ENCODE measurements around the gene TMEM131L.
A peak's percentile ranks its signal among the peaks of the same experiment; 100 is the strongest.

Gene TMEM131L

GRCh38 chr4:153523164-153523796, 57.1 kb downstream of the TMEM131L start:
- DNase-seq: no peak

DNA sequence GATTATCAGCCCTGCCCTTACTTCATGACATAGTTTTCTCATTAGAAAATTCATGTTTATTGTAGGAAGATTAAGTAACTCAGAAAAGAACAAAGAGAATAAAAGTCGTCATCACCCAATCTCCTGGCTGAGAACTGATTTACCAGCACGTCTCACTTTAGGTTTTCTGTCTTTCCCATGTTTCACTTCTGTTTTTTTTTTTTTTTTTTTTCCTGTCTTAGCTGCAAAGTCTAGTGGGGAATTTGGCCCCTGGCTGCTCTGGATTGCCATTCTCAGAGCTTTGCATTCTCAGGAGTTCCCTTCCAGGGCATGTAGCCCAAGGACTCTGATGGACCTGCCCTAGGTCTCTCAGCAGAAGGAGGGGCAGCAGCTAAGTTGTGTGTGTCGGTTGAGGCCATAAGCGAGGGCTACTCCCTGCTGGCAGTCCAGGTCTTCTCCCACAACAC, 57.8 kb downstream of the TMEM131L start:
- DNase-seq: no peak

- DNase-seq: no peak
These were observed 58.5 kb downstream of the TMEM131L start for GRCh38 chr4:153524682-153525081.

- DNase-seq: no peak
These were observed 61.5 kb downstream of the TMEM131L start for GRCh38 chr4:153527690-153528089.

GRCh38 chr4:153528705-153529485, 62.7 kb downstream of the TMEM131L start:
- DNase-seq: no peak

DNA sequence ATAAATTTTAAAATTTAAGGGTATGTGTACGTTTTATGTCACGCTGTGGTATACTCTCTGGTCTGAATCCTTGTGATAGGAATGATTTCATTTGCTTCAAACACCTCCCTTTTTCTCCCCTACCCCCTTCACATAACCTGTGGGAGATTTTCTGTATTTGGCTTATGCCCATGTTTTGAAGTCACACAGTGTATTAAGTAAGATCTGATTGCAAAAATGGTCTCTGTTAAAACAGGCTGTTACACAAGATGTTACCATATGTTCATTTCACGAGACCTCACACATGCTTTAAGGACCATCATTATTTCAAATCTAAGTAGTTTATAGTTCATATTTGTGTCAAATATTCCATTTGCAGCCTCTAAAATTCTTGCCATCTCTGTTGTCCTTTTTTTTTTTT, 63.5 kb downstream of the TMEM131L start:
- peak; percentile 54 for DNase-seq

DNA sequence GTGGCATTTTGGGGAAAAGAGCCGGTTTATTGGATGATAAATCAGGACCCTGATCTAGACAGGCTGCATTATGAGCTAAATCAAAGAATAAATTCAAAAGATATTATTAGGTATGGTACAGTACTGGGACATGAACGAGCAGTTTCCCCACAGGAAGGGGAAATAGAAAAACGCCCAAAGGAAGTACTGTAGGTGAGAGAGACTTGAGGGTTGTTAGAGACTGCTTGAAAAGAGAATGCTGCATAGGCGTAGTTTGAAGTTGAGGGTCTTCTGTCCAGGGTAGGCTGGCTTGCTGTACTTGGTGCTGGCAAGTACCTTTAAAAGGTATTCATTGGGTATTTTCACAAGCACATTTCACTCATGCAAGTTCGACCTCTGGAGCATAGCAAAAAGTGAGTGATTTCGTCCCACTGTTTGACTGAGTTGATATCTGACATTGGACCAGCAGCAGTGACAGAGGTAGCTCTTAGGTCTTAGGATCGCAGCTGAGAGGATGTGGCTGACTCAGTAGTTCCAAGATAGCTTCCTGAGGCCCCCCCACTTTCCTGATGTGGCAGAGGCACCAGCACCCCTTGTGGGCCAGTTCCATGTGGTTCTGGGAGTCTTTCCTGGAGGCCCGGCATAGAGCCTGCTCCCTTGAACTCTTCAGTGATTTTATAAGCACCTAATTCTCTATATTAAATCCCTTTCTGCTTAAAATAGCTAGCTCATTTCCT, 64.3 kb downstream of the TMEM131L start:
- no peak for DNase-seq

GRCh38 chr4:153531000-153531358, 64.8 kb downstream of the TMEM131L start:
- no peak for DNase-seq

- no peak for DNase-seq
These were observed 65.9 kb downstream of the TMEM131L start for GRCh38 chr4:153531976-153532626.

DNA sequence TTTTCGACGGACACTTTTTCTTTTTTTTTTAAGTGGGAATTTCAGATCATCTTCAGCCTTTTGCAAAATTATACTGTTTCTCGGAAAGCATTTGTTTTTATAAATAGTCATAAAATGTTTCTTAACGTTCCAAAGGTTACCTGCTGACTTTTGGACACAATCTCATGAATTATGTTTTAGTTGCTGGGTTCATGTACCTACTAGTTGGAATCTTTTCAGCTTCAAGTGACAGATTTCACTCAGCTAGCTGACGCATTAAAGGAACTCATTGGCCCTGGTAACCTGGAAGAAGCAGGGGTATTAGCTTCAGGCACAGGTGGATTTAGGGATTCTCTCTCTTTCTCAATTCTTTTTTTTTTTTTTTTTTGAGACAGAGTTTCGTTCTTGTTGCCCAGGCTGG, 66.5 kb downstream of the TMEM131L start:
- DNase-seq: no peak

GRCh38 chr4:153533387-153533786, 67.2 kb downstream of the TMEM131L start:
- DNase-seq: no peak

DNA sequence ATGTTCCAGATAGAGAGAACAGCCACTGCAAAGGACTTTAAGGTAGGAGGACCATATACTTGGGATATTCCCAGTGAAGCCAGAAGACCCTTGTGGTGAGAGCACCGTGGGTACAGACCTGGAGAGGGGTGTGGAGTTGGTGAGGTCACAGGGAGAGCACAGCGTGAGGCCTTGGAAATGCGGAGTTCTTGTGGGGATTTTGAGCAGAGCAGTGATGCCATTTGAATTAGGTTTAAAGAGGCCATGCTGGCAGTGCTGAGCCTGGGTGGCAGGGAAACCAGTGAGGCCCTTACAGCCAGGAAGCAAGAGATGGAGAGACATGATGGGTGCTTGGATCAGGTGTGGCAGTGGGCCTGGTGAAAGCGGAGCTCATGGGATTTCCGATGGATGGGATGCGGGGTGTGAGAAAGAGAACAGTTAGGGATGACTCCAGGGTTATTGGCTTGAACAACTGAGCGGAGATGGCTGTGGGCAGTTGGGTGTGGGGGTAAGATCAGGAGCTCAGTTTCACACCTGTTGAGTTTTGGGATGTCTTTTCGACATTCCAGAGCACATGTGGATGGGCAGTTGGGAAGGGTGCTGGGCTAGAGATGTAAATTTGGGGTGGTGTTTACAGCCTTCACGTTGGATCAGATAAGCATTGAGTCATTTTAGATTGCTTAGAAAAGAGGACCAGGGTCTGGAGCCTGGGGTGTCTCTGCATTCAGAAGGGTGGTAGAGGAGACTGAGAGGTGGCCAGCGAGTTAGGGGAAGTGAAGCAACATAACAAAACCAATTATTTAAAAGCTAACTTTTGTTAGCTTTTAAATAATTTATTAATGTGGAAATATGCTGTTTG, 68.9 kb downstream of the TMEM131L start:
- no peak for DNase-seq

GRCh38 chr4:153535772-153536513, 69.8 kb downstream of the TMEM131L start:
- DNase-seq: no peak

DNA sequence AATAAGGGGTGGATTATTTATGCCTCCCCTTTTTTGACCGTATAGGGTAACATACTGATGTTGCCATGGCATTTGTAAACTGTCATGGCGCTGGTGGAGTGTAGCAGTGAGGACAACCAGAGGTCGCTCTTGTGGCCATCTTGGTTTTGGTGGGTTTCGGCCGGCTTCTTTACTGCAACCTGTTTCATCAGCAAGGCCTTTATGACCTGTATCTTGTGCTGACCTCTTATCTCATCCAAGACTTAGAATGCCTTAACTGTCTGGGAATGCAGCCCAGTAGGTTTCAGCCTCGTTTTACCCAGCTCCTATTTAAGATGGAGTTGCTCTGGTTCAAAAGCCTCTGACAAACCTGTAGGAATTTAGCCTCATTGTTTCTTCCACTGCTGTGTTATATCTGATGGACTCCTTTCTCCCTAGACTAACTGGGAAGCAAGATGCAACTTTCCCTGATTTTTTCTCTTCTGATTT, 71.4 kb downstream of the TMEM131L start:
- DNase-seq: no peak

- no peak for DNase-seq
These were observed 72.6 kb downstream of the TMEM131L start for GRCh38 chr4:153538487-153539357.

DNA sequence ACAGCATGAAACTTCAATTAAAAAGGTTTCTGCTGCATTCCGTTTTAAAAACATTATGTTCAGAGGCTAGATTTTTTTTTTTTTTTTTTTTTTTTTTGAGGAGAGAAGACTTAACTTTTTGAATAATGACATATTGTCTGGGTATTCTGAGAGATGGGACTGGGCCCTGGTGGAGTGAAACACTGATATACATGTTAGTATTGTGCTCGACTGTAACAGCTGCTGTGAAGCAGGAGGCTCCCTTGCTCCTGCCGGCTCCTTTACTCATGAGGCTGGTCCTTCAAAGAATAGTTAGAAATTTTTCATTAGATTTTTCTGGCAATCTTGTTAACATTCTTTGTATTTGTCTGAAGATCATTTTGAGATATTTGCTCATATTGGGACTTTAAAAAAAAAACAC, 73.3 kb downstream of the TMEM131L start:
- no peak for DNase-seq

GRCh38 chr4:153541456-153542096, 75.4 kb downstream of the TMEM131L start:
- DNase-seq: no peak

DNA sequence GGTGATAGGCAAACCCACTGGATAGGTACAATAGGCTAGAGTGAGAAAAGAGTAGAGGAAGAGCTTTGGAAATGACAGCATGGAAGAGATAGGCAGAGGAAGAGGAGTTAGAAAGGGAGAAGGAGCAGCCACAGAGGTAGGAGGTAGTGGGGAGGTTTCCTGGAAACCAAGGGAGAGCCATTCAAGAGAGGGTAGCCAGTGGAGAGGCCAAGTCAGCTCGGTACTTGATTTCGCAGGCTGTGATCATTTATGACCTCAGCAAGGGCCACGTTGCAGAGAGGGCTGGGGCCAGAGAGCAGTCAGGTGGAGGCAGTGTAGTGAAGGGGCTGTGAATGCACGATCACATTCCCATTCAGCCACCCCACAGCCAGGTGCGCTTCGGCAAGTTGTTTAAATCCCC, 76.0 kb downstream of the TMEM131L start:
- no peak for DNase-seq

DNA sequence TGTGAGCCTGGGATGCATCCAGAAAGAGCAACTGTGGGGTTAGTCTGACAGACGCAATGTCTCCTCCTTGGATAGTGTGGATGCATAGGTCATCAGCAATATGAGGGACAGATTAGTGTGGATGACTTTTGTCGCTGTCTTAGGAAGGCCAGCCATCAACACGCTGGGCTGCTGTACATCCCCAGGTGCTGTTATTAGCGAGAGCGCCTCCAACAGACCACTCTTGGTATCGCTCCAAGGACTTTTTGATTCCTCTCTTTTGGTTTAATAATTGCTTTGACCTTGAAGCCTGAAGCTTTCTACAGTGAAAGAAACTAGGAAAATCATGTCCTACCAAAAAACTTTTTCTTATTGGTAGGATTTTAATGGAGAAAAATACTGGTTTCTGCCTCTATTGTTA, 76.7 kb downstream of the TMEM131L start:
- no peak for DNase-seq

GRCh38 chr4:153543351-153543750, 77.2 kb downstream of the TMEM131L start:
- no peak for DNase-seq

Data from DMS 273 treated with DMSO at 0.1 percent for 48 hours (cell line).